ENCODE results near the gene ACD. TPM values are rescaled to one million over a fixed set of nuclear protein-coding genes. Genes with fewer than 3 reads are reported as not detected.

ACD gene
- total RNA-seq, 1 experiment from 2014 or later = 44.0 TPM

- no peak overlapping the region for H3K27ac Mint-ChIP-seq (ENCODE audit: unreplicated experiment)
- BruUV-seq (replicated peaks) = no TSS peak
- no peaks in the 10 kb centered on the region for H3K27me3 Mint-ChIP-seq (ENCODE audit: unreplicated experiment)
- DNase-seq = no peak
- CTCF ChIA-PET = interaction anchor here (0.6 to 1.5 kb wide), 4 partner anchors 16 to 138 kb away, joined by 3 to 6 read pairs (median 4); partner anchors contain the start of gene CARMIL2
- H3K36me3 Mint-ChIP-seq (ENCODE audit: insufficient read depth, unreplicated experiment) = peaks cover 66% of the 10 kb centered on the region
- no peaks in the 10 kb centered on the region for H3K9me3 Mint-ChIP-seq (ENCODE audit: low read depth, unreplicated experiment)
- no peak for TF ChIP-seq CTCF (IDR thresholded peaks at IDR 0.05; ENCODE audit: unreplicated experiment)
- H3K4me3 Mint-ChIP-seq (ENCODE audit: low read depth, unreplicated experiment) = no peak overlapping the region
- intact Hi-C loops (cut with micrococcal nuclease; ENCODE audit: unreplicated experiment) = no loop called here
- H3K4me1 Mint-ChIP-seq (ENCODE audit: low read depth, unreplicated experiment) = no peaks in the 10 kb centered on the region
These were observed 31.8 kb downstream of the ACD start for GRCh38 chr16:67628216-67628615.

GRCh38 chr16:67613808-67614207, 46.3 kb downstream of the ACD start:
- Mint-ChIP-seq H3K9me3 (ENCODE audit: low read depth, unreplicated experiment) (no peaks in the 10 kb centered on the region), H3K36me3 (ENCODE audit: insufficient read depth, unreplicated experiment) (peaks cover 58% of the 10 kb centered on the region)
- intact Hi-C loops (cut with micrococcal nuclease; ENCODE audit: unreplicated experiment) = no loop called here

GRCh38 chr16:67608364-67608763, 51.7 kb downstream of the ACD start:
- BruUV-seq (replicated peaks) = no TSS peak
- Mint-ChIP-seq H3K36me3 (ENCODE audit: insufficient read depth, unreplicated experiment) (peaks cover 23% of the 10 kb centered on the region), H3K9me3 (ENCODE audit: low read depth, unreplicated experiment) (no peaks in the 10 kb centered on the region), H3K27ac (ENCODE audit: unreplicated experiment) (no peak overlapping the region), H3K4me3 (ENCODE audit: low read depth, unreplicated experiment) (no peak overlapping the region), H3K4me1 (ENCODE audit: low read depth, unreplicated experiment) (no peaks in the 10 kb centered on the region), H3K27me3 (ENCODE audit: unreplicated experiment) (no peaks in the 10 kb centered on the region)
- intact Hi-C loops (cut with micrococcal nuclease; ENCODE audit: unreplicated experiment) = no loop called here
- no peak for DNase-seq
- no peak for TF ChIP-seq CTCF (IDR thresholded peaks at IDR 0.05; ENCODE audit: unreplicated experiment)
- CTCF ChIA-PET = no interaction called here

More at GRCh38 chr16:67613808-67614207, 46.3 kb downstream of the ACD start:
- H3K27me3 Mint-ChIP-seq (ENCODE audit: unreplicated experiment) = no peaks in the 10 kb centered on the region
- no peak overlapping the region for H3K27ac Mint-ChIP-seq (ENCODE audit: unreplicated experiment)
- peak; percentile 7 for DNase-seq
- BruUV-seq (replicated peaks) = no TSS peak
- no peak overlapping the region for H3K4me3 Mint-ChIP-seq (ENCODE audit: low read depth, unreplicated experiment)
- CTCF ChIA-PET = interaction anchor here (0.6 kb wide), 1 partner anchor 78 kb away, joined by 6 read pairs; no protein-coding TSS in a partner anchor
- H3K4me1 Mint-ChIP-seq (ENCODE audit: low read depth, unreplicated experiment) = no peaks in the 10 kb centered on the region
- TF ChIP-seq CTCF (IDR thresholded peaks at IDR 0.05; ENCODE audit: unreplicated experiment) = no peak

Other genes starting within 250 kb of the ACD start
- 22.6 and 24.4 TPM in 2 replicates for gene ZDHHC1, start 243.8 kb downstream of the ACD start, total RNA-seq (2022)
- 10.2 and 10.8 TPM in 2 replicates for gene HSD11B2, start 229.1 kb downstream of the ACD start, total RNA-seq (2022)
- 85.3 and 91.0 TPM in 2 replicates for gene ATP6V0D1, start 179.1 kb downstream of the ACD start, total RNA-seq (2022)
- gene AGRP, start 176.7 kb downstream of the ACD start, total RNA-seq (2022) = not detected in 2 replicates
- gene RIPOR1, start 131.4 kb downstream of the ACD start, total RNA-seq (2022) = 59.0 and 71.6 TPM in 2 replicates
- 50.9 and 52.1 TPM in 2 replicates for gene CTCF, start 97.7 kb downstream of the ACD start, total RNA-seq (2022)
- gene CARMIL2, start 15.1 kb downstream of the ACD start, total RNA-seq (2022) = 4.4 and 4.9 TPM in 2 replicates
- gene PARD6A, start 700 bp upstream of the ACD start, total RNA-seq (2022) = 9.5 and 12.3 TPM in 2 replicates
- 22.6 and 23.0 TPM in 2 replicates for gene ENKD1, start 6.5 kb upstream of the ACD start, total RNA-seq (2022)
- 0.66 and 0.68 TPM in 2 replicates for gene C16orf86, start 6.6 kb upstream of the ACD start, total RNA-seq (2022)
- gene GFOD2, start 59.1 kb upstream of the ACD start, total RNA-seq (2022) = 23.9 and 25.6 TPM in 2 replicates
- gene RANBP10, start 146.3 kb upstream of the ACD start, total RNA-seq (2022) = 25.5 and 28.2 TPM in 2 replicates
- gene TSNAXIP1, start 146.6 kb upstream of the ACD start, total RNA-seq (2022) = 1.0 and 1.3 TPM in 2 replicates
- 38.3 and 39.1 TPM in 2 replicates for gene THAP11, start 182.1 kb upstream of the ACD start, total RNA-seq (2022)
- gene NUTF2, start 186.7 kb upstream of the ACD start, total RNA-seq (2022) = 210 and 224 TPM in 2 replicates
- gene CENPT, start 187.4 kb upstream of the ACD start, total RNA-seq (2022) = 46.8 and 54.3 TPM in 2 replicates
- gene EDC4, start 212.8 kb upstream of the ACD start, total RNA-seq (2022) = 85.8 and 88.1 TPM in 2 replicates
- gene NRN1L, start 224.6 kb upstream of the ACD start, total RNA-seq (2022) = not detected in 2 replicates
- gene PSKH1, start 233.0 kb upstream of the ACD start, total RNA-seq (2022) = 41.7 and 49.4 TPM in 2 replicates

Data from Calu3 (cell line).